ENCODE measurements around the gene CHURC1. TPM values are rescaled to one million over a fixed set of nuclear protein-coding genes. Genes with fewer than 3 reads are reported as not detected.

The CHURC1 gene
- total and polyA plus RNA-seq, 11 donors: 51.0 to 106 (median 72.3) TPM

DNA sequence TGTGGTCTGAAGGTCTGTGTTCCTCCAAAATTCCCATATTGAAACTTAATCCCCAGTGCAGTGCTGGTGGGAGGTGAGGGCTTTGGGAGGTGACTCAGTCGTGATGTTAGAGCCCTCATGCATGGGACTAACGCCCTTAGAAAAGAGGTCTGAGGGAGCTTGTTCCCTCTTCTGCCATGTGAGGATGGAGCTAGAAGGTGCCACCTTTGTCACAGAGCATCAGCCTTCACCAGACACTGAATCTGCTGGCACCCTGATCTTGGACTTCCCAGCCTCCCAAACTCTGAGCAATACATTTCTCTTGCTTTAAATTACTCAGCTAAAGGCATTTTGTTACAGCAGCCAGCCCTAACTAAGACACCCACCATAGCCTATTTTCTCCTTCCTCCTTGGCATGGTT, 43.9 kb downstream of the CHURC1 start:
- H3K27me3 ChIP-seq: no peaks in the 10 kb centered on the region
- peaks cover 0 to 20% (median 4%) of the 10 kb centered on the region in 12 donors for H3K4me1 ChIP-seq
- intact Hi-C loops (cut with DNase I): no loop called here
- no peak for TF ChIP-seq POLR2A (IDR thresholded peaks at IDR 0.05)
- TF ChIP-seq, protein P1, sequence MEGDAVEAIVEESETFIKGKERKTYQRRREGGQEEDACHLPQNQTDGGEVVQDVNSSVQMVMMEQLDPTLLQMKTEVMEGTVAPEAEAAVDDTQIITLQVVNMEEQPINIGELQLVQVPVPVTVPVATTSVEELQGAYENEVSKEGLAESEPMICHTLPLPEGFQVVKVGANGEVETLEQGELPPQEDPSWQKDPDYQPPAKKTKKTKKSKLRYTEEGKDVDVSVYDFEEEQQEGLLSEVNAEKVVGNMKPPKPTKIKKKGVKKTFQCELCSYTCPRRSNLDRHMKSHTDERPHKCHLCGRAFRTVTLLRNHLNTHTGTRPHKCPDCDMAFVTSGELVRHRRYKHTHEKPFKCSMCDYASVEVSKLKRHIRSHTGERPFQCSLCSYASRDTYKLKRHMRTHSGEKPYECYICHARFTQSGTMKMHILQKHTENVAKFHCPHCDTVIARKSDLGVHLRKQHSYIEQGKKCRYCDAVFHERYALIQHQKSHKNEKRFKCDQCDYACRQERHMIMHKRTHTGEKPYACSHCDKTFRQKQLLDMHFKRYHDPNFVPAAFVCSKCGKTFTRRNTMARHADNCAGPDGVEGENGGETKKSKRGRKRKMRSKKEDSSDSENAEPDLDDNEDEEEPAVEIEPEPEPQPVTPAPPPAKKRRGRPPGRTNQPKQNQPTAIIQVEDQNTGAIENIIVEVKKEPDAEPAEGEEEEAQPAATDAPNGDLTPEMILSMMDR (IDR thresholded peaks at IDR 0.05): no peak
- DNase-seq (no peak), ATAC-seq (no peak)
- H3K27ac ChIP-seq: no peak overlapping the region
- peaks cover 0 to 3% (median 0%) of the 10 kb centered on the region in 9 donors for H3K36me3 ChIP-seq
- no peaks in the 10 kb centered on the region for H3K9me3 ChIP-seq
- 80 to 95% (median 89%) methylated on average over 1 to 2 of the region's 2 CpGs for WGBS, 4 donors
- no peak overlapping the region for H3K4me3 ChIP-seq

DNA sequence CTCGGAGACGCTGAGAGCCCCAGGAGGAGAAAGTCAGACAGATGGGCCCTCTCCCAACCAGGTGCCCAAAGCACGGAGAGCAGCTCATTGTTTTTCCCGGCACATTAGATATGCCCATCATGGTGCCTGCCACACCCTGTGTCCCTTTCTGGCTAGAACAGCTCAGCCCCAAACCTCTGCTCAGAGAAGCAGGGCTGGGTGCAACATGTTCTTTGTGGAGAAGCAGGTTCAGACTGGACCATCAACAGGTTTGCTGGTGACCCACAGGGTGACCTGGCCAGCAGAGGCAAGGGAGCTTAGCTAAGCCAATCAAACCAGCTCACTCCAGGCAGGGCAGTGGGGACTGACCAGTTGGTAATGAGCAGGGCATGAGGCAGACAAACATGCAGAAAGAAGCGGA, 44.5 kb downstream of the CHURC1 start:
- H3K4me1 ChIP-seq: peaks cover 0 to 15% (median 2%) of the 10 kb centered on the region in 12 donors
- 85 to 96% (median 92%) methylated on average over 5 of the region's 5 CpGs for WGBS, 4 donors
- H3K36me3 ChIP-seq: peaks cover 0 to 3% (median 0%) of the 10 kb centered on the region in 9 donors
- no peak for DNase-seq
- intact Hi-C loops (cut with DNase I): no loop called here
- no peak overlapping the region for H3K27ac ChIP-seq
- no peak overlapping the region for H3K4me3 ChIP-seq
- TF ChIP-seq POLR2A (IDR thresholded peaks at IDR 0.05): no peak
- TF ChIP-seq, protein P1 (IDR thresholded peaks at IDR 0.05): no peak
- ATAC-seq: no peak
- no peaks in the 10 kb centered on the region for H3K9me3 ChIP-seq
- H3K27me3 ChIP-seq: no peaks in the 10 kb centered on the region

DNA sequence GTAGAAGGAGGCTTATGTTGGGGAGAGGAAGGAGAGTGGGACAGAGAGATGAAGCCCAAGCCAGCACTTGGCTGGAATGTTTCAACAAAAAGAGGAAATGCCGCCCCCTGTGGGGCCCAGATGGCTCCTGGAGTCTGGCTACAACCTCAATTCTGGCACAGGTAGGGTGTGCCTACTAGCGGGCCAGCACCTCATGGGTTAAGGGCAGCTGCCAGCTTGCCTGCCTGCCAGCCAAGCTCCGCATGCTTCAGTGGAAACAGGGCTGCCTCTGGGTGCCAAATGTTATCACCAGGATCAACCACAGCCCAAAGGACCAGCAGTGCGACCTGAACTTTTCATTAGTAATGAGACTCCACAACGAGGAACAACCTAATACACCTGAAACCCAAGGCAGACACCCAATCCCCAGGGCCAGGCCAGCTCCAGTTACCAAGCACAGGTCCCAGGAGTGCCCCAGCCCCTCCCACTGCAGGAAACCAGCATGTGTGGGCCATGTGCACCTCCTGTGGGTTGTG, 46.6 kb downstream of the CHURC1 start:
- peaks cover 0 to 15% (median 2%) of the 10 kb centered on the region in 12 donors for H3K4me1 ChIP-seq

DNA sequence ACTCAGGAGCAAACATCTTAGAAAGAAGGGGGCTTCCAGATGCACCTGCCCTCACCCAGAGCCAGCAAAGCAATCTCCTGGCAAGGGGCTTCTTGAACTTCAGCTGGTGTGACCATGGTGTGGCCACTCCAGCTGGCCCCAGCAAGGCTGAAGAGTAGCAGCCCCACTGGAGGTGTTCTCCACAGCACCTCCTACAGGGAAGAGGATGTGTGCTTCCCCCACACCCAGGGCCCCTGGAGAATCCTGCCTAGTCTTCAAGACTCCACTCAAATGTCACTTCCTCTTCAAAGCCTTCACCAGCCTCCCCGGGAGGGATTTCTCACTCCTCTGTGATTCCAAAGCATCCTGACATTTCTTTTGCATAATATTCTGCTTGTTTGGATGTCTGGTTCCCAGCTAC, 49.4 kb downstream of the CHURC1 start:
- TF ChIP-seq, protein P1 (IDR thresholded peaks at IDR 0.05): no peak
- no peak for TF ChIP-seq POLR2A (IDR thresholded peaks at IDR 0.05)
- DNase-seq (no peak), ATAC-seq (no peak)
- no peaks in the 10 kb centered on the region for H3K9me3 ChIP-seq
- intact Hi-C loops (cut with DNase I): no loop called here
- no peaks in the 10 kb centered on the region for H3K36me3 ChIP-seq
- H3K4me1 ChIP-seq: peaks cover 0 to 15% (median 2%) of the 10 kb centered on the region in 12 donors
- H3K27ac ChIP-seq: no peak overlapping the region
- H3K27me3 ChIP-seq: no peaks in the 10 kb centered on the region
- 47 to 56% (median 50%) methylated on average over 1 of the region's 1 CpG for WGBS, 4 donors
- H3K4me3 ChIP-seq: no peak overlapping the region

More for the DNA sequence above, 46.6 kb downstream of the CHURC1 start:
- Histone ChIP-seq H3K27ac (no peak overlapping the region), H3K36me3 (peaks cover 0 to under 1% (median 0%) of the 10 kb centered on the region in 9 donors), H3K4me3 (no peak overlapping the region), H3K27me3 (no peaks in the 10 kb centered on the region), H3K9me3 (no peaks in the 10 kb centered on the region)
- WGBS, 4 donors: 50 to 72% (median 60%) methylated on average over 5 of the region's 5 CpGs
- ATAC-seq (peak in 3 of 4 donors; percentile 28 to 53 (median 49)), DNase-seq (no peak)
- TF ChIP-seq, protein P1 (IDR thresholded peaks at IDR 0.05): no peak
- no peak for TF ChIP-seq POLR2A (IDR thresholded peaks at IDR 0.05)
- intact Hi-C loops (cut with DNase I): no loop called here
